K562 (cell line): ENCODE results near the gene PIKFYVE. TPM values are rescaled to one million over a fixed set of nuclear protein-coding genes. Genes with fewer than 3 reads are reported as not detected.

Experiments
- CBX2 ChIP-seq: fragments of 200-600 bp; sonication (generic); IDR thresholded peaks from one replicate; pipeline ENCODE4 v1.6.1; 2012; ENCODE audit warnings: mild to moderate bottlenecking, low read length, inconsistent platforms; ENCODE audit not compliant: insufficient read depth, poor library complexity, severe bottlenecking
- CEBPG ChIP-seq, 3 experiments: fragments of 200-800 bp in 1 of 3; sonication (Bioruptor generic) in 1 of 3; sonication (generic) in 1 of 3; formaldehyde crosslinking in 1 of 3; IDR thresholded peaks in 2 of 3; conservative IDR thresholded peaks in 1 of 3; 2 replicates each; pipeline versions ENCODE4 v1.6.1 to v1.8.0; 2016 to 2022; ENCODE audit warnings: missing compliant biosample characterization in 2 of 3, missing genetic modification characterization in 2 of 3, mild to moderate bottlenecking in 1 of 3, missing genetic modification reagents in 1 of 3
- EGR1 ChIP-seq: fragments of 450-650 bp; conservative IDR thresholded peaks from 2 replicates; pipeline ENCODE4 v1.6.1; 2017; ENCODE audit warnings: mild to moderate bottlenecking
- EP400 ChIP-seq: fragments of 450-650 bp; IDR thresholded peaks from 2 replicates; pipeline ENCODE4 v1.6.1; 2017; ENCODE audit warnings: antibody characterized with exemption, mild to moderate bottlenecking, moderate library complexity
- FOXM1 ChIP-seq, 2 experiments: fragments of 450-650 bp in 1 of 2; sonication (generic) in 1 of 2; formaldehyde crosslinking in 1 of 2; IDR thresholded peaks; 2 replicates each; pipeline versions ENCODE4 v1.6.1 to v1.9.0; 2017 to 2022; ENCODE audit warnings: low read depth in 2 of 2, mild to moderate bottlenecking in 2 of 2, missing genetic modification reagents in 1 of 2, moderate library complexity in 1 of 2
- GATAD2A ChIP-seq: fragments of 450-650 bp; IDR thresholded peaks from 2 replicates; pipeline ENCODE4 v1.6.1; 2017
- LARP7 ChIP-seq: fragments of 450-650 bp; IDR thresholded peaks from 2 replicates; pipeline ENCODE4 v1.6.1; 2016
- RCOR1 ChIP-seq, 2 experiments: IDR thresholded peaks; 2 replicates each; pipeline ENCODE4 v1.6.1; 2012; ENCODE audit warnings: low read depth in 2 of 2, low read length in 2 of 2, borderline replicate concordance in 1 of 2, improper control_type of control experiment in 1 of 2
- RHOXF2B ChIP-seq: fragments of 250-450 bp; sonication (Bioruptor Pico); conservative IDR thresholded peaks from 2 replicates; pipeline ENCODE4 v1.5.1; 2021
- SUPT5H ChIP-seq: fragments of 450-650 bp; IDR thresholded peaks from 2 replicates; pipeline ENCODE4 v1.6.1; 2016
- WHSC1 ChIP-seq: IDR thresholded peaks from one replicate; pipeline ENCODE4 v1.6.1; 2012; ENCODE audit warnings: low read length, control low read depth, inconsistent platforms
- XRCC3 ChIP-seq: fragments of 450-650 bp; IDR thresholded peaks from 2 replicates; pipeline ENCODE4 v1.6.1; 2017; ENCODE audit warnings: mild to moderate bottlenecking, moderate library complexity
- ZFP30 ChIP-seq: fragments of 250-450 bp; sonication (Bioruptor Pico); IDR thresholded peaks from 2 replicates; pipeline ENCODE4 v1.8.0; 2022; ENCODE audit warnings: moderate library complexity, mild to moderate bottlenecking, inconsistent platforms, borderline replicate concordance
- ZNF644 ChIP-seq: fragments of 200-800 bp; sonication (Bioruptor generic); IDR thresholded peaks from 2 replicates; pipeline ENCODE4 v1.6.1; 2016; ENCODE audit warnings: low read depth, missing genetic modification characterization, missing compliant biosample characterization
- ZNF830 ChIP-seq: fragments of 250-450 bp; sonication (Bioruptor Pico); IDR thresholded peaks from 2 replicates; pipeline ENCODE4 v1.5.0; 2021; ENCODE audit warnings: mild to moderate bottlenecking
- polyA plus RNA-seq, 8 experiments: library from polyadenylated mRNA; depleted of rRNA in 4 of 8; stranded (reverse) in 5 of 8; unstranded in 3 of 8; fragments of >200 nt; fragmentation: Nextera tagmentation in 2 of 8; fragmentation: Illumina TruSeq in 1 of 8; extraction: Ambion mirVana in 2 of 8; extraction: Trizol in 1 of 8; gene quantifications; 2 replicates each; pipeline versions ENCODE4 v1.2.1 to v1.2.3, GENCODE V29; 2011 to 2014; ENCODE audit warnings: inconsistent platforms in 1 of 8, missing spikeins in 1 of 8
- total RNA-seq, 7 experiments: library from RNA; depleted of rRNA in 6 of 7; stranded (reverse); fragments of >200 nt in 6 of 7; fragmentation: Illumina TruSeq in 2 of 7; extraction: Trizol in 2 of 7; gene quantifications; 2 replicates each; pipeline versions ENCODE4 v1.2.1 to v1.2.3, GENCODE V29; 2011 to 2021; ENCODE audit warnings: low replicate concordance in 1 of 7
- TF ChIP-seq, protein P1 (sequence below): fragments of 250-450 bp; sonication (Bioruptor Pico); IDR thresholded peaks from 2 replicates; pipeline ENCODE4 v1.4.0; 2020; ENCODE audit warnings: mild to moderate bottlenecking, moderate library complexity, borderline replicate concordance
- TF ChIP-seq, protein P2 (sequence below): fragments of 250-450 bp; sonication (Bioruptor Pico); IDR thresholded peaks from 2 replicates; pipeline ENCODE4 v1.4.0; 2020; ENCODE audit warnings: mild to moderate bottlenecking
- TF ChIP-seq, protein P3 (sequence below), 2 experiments: IDR thresholded peaks; 2 replicates each; pipeline ENCODE4 v1.6.1; 2012; ENCODE audit warnings: improper control_type of control experiment in 2 of 2, low read depth in 2 of 2, low read length in 2 of 2, borderline replicate concordance in 1 of 2
- TF ChIP-seq, protein P4 (sequence below): sonication (generic); formaldehyde crosslinking; IDR thresholded peaks from 2 replicates; pipeline ENCODE4 v1.9.0; 2022; ENCODE audit warnings: mild to moderate bottlenecking, missing genetic modification reagents

The PIKFYVE gene
- total and polyA plus RNA-seq, 9 of the 15 experiments (the other 6 are each of a cell fraction or from before 2014, with no cell fraction given): 3.6 to 25.6 (median 16.7) TPM

DNA sequence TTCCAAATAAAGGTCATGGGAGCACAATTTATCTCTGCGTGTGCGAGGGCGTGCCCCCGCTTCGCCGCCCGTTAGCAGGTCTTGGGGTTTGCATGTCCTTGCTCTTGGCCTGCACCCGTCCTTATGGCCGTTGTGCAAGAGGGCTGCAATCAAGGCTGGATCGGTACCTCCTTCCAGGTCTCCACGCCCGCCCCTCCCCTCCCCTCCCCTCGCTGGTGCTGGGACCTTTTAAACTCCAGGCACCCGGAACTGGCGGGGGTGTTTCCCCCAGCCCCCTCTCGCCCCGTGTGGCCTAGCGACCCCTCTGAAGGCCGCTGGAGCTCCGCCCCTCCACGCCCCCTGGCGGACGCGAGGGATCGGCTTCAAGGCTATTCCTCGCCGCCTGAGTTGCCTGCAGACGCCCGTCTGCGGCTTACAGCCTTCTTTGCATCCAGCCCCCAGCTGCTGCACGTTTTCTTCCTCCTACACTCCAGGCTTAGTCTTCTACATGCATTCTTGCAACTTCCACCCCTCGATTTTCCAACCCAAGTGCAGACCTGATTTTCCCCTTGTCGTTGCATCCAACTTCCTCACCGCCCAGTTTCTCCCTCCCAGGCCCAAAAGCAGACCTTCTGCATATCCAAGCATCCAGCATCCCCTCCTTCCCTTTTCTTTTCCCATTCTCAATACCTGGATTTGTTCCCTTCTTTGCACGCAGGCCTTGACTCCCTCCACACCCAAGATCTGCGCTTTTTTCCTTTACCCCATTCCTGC, 11.8 kb upstream of the PIKFYVE start (continued):
- TF ChIP-seq, protein P1, sequence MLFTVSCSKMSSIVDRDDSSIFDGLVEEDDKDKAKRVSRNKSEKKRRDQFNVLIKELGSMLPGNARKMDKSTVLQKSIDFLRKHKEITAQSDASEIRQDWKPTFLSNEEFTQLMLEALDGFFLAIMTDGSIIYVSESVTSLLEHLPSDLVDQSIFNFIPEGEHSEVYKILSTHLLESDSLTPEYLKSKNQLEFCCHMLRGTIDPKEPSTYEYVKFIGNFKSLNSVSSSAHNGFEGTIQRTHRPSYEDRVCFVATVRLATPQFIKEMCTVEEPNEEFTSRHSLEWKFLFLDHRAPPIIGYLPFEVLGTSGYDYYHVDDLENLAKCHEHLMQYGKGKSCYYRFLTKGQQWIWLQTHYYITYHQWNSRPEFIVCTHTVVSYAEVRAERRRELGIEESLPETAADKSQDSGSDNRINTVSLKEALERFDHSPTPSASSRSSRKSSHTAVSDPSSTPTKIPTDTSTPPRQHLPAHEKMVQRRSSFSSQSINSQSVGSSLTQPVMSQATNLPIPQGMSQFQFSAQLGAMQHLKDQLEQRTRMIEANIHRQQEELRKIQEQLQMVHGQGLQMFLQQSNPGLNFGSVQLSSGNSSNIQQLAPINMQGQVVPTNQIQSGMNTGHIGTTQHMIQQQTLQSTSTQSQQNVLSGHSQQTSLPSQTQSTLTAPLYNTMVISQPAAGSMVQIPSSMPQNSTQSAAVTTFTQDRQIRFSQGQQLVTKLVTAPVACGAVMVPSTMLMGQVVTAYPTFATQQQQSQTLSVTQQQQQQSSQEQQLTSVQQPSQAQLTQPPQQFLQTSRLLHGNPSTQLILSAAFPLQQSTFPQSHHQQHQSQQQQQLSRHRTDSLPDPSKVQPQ (CRISPR knock-in tag): no peak
- no peak for TF ChIP-seq FOXM1 (IDR thresholded peaks at IDR 0.05; ENCODE audit: low read depth)
- TF ChIP-seq FOXM1 (CRISPR knock-in tag; IDR thresholded peaks at IDR 0.05; ENCODE audit: low read depth): no peak
- no peak for TF ChIP-seq XRCC3
- no peak for TF ChIP-seq ZFP30 (CRISPR knock-in tag)
- peak; percentile 52; the same call in 1 of the 2 replicates for TF ChIP-seq SUPT5H
- 0 out of 2 replicates have a peak, but pooled peaks have one; percentile 71 for TF ChIP-seq LARP7
- peak in 1 of 2 experiments; percentile 84; a peak in 2 of 4 replicates for TF ChIP-seq RCOR1 (IDR thresholded peaks at IDR 0.05; ENCODE audit: borderline replicate concordance in 1 of 2, low read depth in 2 of 2, low read length in 2 of 2)
- TF ChIP-seq, protein P2, sequence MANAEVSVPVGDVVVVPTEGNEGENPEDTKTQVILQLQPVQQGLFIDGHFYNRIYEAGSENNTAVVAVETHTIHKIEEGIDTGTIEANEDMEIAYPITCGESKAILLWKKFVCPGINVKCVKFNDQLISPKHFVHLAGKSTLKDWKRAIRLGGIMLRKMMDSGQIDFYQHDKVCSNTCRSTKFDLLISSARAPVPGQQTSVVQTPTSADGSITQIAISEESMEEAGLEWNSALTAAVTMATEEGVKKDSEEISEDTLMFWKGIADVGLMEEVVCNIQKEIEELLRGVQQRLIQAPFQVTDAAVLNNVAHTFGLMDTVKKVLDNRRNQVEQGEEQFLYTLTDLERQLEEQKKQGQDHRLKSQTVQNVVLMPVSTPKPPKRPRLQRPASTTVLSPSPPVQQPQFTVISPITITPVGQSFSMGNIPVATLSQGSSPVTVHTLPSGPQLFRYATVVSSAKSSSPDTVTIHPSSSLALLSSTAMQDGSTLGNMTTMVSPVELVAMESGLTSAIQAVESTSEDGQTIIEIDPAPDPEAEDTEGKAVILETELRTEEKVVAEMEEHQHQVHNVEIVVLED: no peak
- TF ChIP-seq EGR1: peak; percentile 66
- TF ChIP-seq RHOXF2B (CRISPR knock-in tag): no peak
- no peak for TF ChIP-seq WHSC1
- TF ChIP-seq, protein P3, sequence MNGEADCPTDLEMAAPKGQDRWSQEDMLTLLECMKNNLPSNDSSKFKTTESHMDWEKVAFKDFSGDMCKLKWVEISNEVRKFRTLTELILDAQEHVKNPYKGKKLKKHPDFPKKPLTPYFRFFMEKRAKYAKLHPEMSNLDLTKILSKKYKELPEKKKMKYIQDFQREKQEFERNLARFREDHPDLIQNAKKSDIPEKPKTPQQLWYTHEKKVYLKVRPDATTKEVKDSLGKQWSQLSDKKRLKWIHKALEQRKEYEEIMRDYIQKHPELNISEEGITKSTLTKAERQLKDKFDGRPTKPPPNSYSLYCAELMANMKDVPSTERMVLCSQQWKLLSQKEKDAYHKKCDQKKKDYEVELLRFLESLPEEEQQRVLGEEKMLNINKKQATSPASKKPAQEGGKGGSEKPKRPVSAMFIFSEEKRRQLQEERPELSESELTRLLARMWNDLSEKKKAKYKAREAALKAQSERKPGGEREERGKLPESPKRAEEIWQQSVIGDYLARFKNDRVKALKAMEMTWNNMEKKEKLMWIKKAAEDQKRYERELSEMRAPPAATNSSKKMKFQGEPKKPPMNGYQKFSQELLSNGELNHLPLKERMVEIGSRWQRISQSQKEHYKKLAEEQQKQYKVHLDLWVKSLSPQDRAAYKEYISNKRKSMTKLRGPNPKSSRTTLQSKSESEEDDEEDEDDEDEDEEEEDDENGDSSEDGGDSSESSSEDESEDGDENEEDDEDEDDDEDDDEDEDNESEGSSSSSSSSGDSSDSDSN (IDR thresholded peaks at IDR 0.05; ENCODE audit: borderline replicate concordance in 1 of 2, low read depth in 2 of 2, low read length in 2 of 2): 0 out of 4 replicates have a peak, but pooled peaks of 1 of the 2 experiments have one; percentile 17
- TF ChIP-seq ZNF830: no peak
- no peak for TF ChIP-seq GATAD2A
- peak; percentile 81 for TF ChIP-seq EP400
- no peak for TF ChIP-seq CBX2
- TF ChIP-seq, protein P4, sequence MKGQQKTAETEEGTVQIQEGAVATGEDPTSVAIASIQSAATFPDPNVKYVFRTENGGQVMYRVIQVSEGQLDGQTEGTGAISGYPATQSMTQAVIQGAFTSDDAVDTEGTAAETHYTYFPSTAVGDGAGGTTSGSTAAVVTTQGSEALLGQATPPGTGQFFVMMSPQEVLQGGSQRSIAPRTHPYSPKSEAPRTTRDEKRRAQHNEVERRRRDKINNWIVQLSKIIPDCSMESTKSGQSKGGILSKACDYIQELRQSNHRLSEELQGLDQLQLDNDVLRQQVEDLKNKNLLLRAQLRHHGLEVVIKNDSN (CRISPR knock-in tag): no peak
- peak; percentile 98 for TF ChIP-seq CEBPG (CRISPR knock-in tag; IDR thresholded peaks at IDR 0.05)
- peak; percentile 90 to 96 for TF ChIP-seq CEBPG (tag; conservative IDR thresholded peaks at IDR 0.05 in 1 of 2, IDR thresholded peaks at IDR 0.05 in 1 of 2)
- TF ChIP-seq ZNF644 (tag): no peak
